ENCODE data around the gene SMU1.
A peak's percentile ranks its signal among the peaks of the same experiment; 100 is the strongest.

Gene SMU1

DNA sequence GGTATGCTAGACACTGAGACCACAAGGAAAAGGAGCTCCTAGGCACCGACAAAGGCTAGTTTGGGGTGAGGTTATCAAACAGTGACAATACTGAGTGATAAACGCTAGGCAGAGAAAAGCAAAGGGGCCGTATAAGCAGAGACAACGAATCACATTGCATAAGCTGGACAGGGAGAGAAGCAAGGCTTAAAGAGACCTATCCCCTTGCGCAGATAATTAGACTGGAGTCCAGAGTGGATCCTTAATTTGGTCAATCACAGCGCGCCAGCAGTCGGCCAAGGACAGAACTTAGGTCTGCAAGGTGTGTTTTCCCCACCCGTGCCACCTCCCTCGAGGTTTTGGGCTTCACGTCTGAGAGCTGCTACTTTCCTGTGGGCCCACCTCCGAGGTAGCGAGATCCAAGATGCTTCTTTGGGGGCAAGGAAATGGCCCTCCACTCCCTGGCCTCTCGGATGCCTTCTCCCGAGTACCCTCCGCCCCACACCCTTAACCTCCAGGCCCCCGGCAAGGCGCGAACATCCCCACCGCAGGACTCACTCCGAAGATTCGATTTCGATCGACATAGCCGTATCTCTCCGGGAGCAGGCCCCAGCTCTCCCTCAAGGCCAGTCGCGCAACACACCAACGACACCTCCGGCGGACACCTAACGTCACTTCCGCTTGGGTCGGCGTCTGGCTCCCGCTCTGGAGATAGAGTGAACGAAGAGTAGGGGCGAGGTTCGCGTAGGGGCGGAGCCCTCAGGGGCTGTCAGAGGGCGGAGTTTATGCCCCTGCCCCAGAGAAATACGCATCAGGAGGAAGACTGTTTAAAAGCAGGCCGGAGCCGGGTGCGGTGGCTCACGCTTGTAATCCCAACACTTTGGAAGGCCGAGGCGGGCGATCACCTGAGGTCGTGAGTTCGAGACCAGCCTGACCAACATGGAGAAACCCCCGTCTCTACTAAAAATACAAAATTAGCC is at the start of gene SMU1:
Gene SMU1, minus strand, starts transcription at position 629 of the 959 bp plus-strand sequence. Its CDS starts 66 bp downstream, at position 563.
- DNase-seq (ENCODE audit: low read depth in 2 of 2), result peak; percentile 82 to 87

- no peak for DNase-seq (ENCODE audit: low read depth in 2 of 2)
Observed at GRCh38 chr9:33125461-33125860, 49.0 kb upstream of the SMU1 start.

GRCh38 chr9:33124751-33125381 is 48.4 kb upstream of the SMU1 start:
- no peak for DNase-seq (ENCODE audit: low read depth in 2 of 2)

GRCh38 chr9:33124046-33124445 is 47.6 kb upstream of the SMU1 start:
- no peak for DNase-seq (ENCODE audit: low read depth in 2 of 2)

- DNase-seq (ENCODE audit: low read depth in 2 of 2), result no peak
Observed at GRCh38 chr9:33123407-33124031, 47.0 kb upstream of the SMU1 start.

- DNase-seq (ENCODE audit: low read depth in 2 of 2), result no peak
Observed at GRCh38 chr9:33120620-33121019, 44.1 kb upstream of the SMU1 start.

GRCh38 chr9:33117796-33118195 is 41.3 kb upstream of the SMU1 start:
- DNase-seq (ENCODE audit: low read depth in 2 of 2), result no peak

- no peak for DNase-seq (ENCODE audit: low read depth in 2 of 2)
Observed at GRCh38 chr9:33117306-33117705, 40.8 kb upstream of the SMU1 start.

GRCh38 chr9:33116860-33117259 is 40.4 kb upstream of the SMU1 start:
- no peak for DNase-seq (ENCODE audit: low read depth in 2 of 2)

DNA sequence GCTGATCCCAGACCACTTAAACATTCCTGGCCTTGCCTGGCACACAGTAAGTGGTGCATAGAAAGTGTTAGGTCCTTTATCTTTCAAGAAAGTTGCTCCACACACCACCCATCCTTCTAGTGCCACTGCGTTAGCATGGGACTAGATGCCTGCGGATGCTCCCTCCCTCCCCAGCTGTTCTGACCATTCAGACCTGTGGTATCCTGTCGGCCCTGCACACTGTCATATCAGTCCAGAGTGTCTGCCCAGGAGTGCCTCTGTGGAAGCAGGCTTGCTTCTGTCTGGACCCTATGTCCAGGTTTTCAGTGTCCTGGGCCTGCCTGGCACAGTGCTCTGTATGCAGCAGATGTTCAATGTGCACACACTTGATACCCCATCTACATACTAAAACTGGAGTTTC is 38.3 kb upstream of the SMU1 start:
- DNase-seq (ENCODE audit: low read depth in 2 of 2), result no peak

GRCh38 chr9:33113799-33114547 is 37.5 kb upstream of the SMU1 start:
- no peak for DNase-seq (ENCODE audit: low read depth in 2 of 2)

GRCh38 chr9:33112094-33112493 is 35.6 kb upstream of the SMU1 start:
- no peak for DNase-seq (ENCODE audit: low read depth in 2 of 2)

GRCh38 chr9:33111631-33112030 is 35.2 kb upstream of the SMU1 start:
- DNase-seq (ENCODE audit: low read depth in 2 of 2), result no peak

DNA sequence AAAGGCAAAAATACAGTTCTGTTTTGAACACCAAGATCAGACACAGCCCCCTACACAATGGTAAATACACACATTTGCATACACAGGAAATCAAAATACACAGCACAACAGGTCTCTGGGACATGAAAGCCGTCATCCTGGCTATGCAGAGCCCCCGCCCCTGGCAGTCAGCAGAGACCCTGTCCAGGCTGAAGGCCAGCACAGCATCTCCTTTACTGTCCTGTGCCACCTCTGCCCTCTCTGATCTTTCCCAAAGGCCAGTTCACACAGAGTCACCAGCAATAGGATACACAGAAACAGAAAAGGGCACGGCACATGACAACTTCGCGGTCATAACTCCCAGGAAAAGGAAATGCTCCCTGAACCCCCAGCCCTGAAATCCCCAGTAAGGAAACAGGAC is 34.2 kb upstream of the SMU1 start:
- no peak for DNase-seq (ENCODE audit: low read depth in 2 of 2)

- no peak for DNase-seq (ENCODE audit: low read depth in 2 of 2)
Observed at GRCh38 chr9:33109850-33110595, 33.5 kb upstream of the SMU1 start.

DNA sequence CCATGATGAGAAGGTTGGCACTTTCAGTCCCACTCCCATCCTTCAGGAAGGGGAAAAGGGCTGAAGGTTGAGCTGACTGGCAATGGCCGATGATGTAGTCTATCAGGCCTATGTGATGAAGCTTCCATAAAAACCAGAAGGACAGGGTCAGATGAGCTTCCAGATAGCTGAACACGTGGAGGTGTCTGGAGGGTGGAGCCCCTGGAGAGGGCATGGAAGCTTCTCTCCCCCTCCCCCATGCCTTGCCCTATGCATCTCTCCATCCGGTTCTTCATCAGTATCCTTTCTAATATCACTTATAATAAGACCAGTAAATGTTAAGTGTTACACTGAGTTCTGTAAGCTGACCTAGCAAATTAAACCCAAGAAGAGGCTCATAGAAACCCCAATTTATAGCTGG is 32.6 kb upstream of the SMU1 start:
- DNase-seq (ENCODE audit: low read depth in 2 of 2), result no peak

DNA sequence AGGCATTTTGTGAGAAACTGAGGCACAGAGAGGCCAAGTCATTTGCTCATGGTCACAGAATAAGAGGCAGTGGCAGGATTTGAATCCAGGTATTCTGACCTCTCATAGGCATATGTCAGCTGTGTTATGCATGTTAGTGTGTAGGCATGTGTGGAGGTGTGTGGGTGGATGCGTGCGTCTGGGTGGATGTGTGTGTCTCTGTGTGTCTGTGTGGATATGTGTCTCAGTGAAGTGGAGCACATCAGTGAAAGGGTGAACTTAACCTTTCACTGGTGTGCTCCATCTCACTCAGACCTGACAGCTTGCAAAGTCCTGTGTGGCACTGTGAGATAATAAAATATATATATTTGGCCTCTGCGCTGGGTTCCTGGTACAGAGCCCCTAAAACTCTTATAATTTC is 32.0 kb upstream of the SMU1 start:
- no peak for DNase-seq (ENCODE audit: low read depth in 2 of 2)

GRCh38 chr9:33107762-33108161 is 31.3 kb upstream of the SMU1 start:
- no peak for DNase-seq (ENCODE audit: low read depth in 2 of 2)

GRCh38 chr9:33106827-33107621 is 30.6 kb upstream of the SMU1 start:
- no peak for DNase-seq (ENCODE audit: low read depth in 2 of 2)

- no peak for DNase-seq (ENCODE audit: low read depth in 2 of 2)
Observed at GRCh38 chr9:33106372-33106771, 29.9 kb upstream of the SMU1 start.
